Right renal cortex interstitium (tissue), 3 donors: ENCODE data around the gene UTP25. TPM values are rescaled to one million over a fixed set of nuclear protein-coding genes. Genes with fewer than 3 reads are reported as not detected.
"Not testable (repeated sequence)": the region's sequence is repeated elsewhere in the genome, so short reads cannot be mapped to it uniquely, and the experiment has no call there.

Source experiments
- DNase-seq, 3 donors: peaks; one replicate each; pipeline ENCODE4 v3.0.0-alpha.2; 2013; ENCODE audit warnings: low read depth in 3 of 3, low spot score in 2 of 3
- polyA plus RNA-seq, 3 donors: library from polyadenylated mRNA; unstranded; fragments of 120-200 nt; gene quantifications; one replicate each; pipeline ENCODE4 v1.2.1, GENCODE V29; 2013; ENCODE audit not compliant: insufficient read length in 3 of 3

UTP25 gene
- polyA plus RNA-seq, 3 donors = 9.9 to 11.1 (median 11.0) TPM

- no peak for DNase-seq
Observed at GRCh38 chr1:209889077-209889418, 61.3 kb downstream of the UTP25 start.

DNA sequence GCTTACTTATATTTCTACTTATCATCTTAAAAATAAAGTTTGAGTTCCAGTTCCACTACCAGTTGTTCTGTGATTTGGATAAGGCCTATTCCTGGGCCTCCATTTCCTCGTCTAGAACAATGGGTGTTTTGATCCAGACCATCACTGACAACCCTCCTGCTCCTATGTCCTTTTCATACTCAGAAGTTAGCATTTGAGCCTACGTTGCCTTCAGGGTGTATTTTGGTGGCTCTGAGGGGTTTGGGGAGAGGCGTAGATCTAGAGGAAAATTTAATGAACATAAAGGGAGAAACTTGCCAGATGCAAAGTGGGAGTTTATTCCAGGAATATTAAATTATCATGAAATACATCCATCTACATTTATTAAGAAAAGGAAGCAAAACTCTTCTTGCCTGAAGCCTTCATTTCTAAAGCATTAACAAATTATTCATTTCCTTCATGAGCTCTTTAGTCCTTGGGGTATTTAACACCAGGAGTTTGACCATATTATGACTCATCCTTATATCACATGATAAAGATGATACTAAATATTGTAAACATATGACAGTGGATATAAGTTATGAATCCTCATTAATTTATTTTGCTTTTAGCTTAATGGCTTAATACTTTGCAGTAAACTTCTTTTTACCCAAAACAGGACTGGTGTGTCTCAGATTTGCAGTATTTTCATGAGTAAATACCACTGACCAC is 63.0 kb downstream of the UTP25 start:
- DNase-seq = no peak

GRCh38 chr1:209893751-209894150 is 66.0 kb downstream of the UTP25 start:
- DNase-seq = no peak

GRCh38 chr1:209895709-209896108 is 67.9 kb downstream of the UTP25 start:
- no peak for DNase-seq

GRCh38 chr1:209896346-209896745 is 68.6 kb downstream of the UTP25 start:
- no peak for DNase-seq

- DNase-seq = not testable (repeated sequence)
Observed at GRCh38 chr1:209898271-209898670, 70.5 kb downstream of the UTP25 start.

- DNase-seq = not testable (repeated sequence)
Observed at GRCh38 chr1:209898851-209899250, 71.1 kb downstream of the UTP25 start.

GRCh38 chr1:209899948-209900347 is 72.2 kb downstream of the UTP25 start:
- no peak for DNase-seq

DNA sequence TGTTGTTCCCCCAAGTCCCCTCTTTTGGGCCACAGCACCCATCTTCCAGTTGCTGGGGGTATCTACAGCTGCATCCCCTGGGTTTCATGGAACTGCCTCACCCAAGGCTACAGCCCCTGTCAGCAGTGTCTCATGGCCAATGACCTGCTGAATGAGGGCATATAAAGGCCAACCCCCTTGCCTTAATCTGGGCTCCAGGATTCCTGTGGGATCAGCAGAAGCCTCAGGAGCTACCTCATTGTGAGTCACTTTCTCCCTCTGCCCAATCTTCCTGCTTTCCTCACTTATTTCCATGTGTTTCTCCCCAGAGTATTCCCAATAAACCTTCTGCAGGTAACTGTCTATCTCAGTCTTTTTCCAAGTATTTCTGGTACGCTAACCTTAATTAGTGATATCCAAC is 73.0 kb downstream of the UTP25 start:
- no peak for DNase-seq

DNA sequence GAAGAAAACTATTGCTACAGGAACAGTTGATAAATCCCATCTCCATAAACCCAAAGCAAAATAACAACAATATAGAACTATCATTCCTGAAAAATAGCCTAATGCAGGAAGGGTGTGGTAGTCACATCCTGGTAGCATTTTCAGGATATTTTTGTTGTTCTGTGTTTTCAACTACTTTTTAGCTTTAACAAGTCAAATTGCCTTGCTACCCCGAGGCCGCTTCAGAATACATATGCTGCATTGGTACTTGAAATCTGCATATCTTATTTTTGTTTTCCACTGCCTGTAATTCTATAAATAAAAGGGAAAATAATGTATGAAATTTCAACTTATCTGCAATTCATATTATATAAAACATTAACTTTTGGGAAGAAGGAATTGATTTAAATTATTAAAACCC is 73.4 kb downstream of the UTP25 start:
- no peak for DNase-seq

DNA sequence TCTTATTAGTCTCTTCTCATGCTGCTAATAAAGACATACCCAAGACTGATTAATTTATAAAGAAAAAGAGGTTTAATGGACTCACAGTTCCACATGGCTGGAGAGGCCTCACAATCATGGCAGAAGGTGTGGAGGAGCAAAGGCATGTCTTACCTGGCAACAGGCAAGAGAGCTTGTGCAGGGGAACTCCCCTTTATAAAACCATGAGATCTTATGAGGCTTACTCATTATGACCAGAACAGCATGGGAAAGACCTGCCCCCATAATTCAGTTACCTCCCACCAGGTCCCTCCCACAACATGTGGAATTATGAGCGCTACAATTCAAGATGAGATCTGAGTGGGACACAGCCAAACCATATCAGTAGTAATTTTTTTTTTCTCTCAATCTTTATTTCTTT is 77.0 kb downstream of the UTP25 start:
- not testable (repeated sequence) for DNase-seq

Other genes with a start within 250 kb of the UTP25 start
- 1 to 10 TPM; 5.6 to 6.3 (median 6.2) TPM for gene CAMK1G, start 244.3 kb upstream of the UTP25 start, polyA plus RNA-seq
- gene LAMB3, start 175.5 kb upstream of the UTP25 start, polyA plus RNA-seq = 1 to 10 TPM in 1 of 3 donors, under 1 TPM in 2; 0.76 to 1.4 (median 0.92) TPM
- 10 to 100 TPM in 2 of 3 donors, 1 to 10 TPM in 1; 9.3 to 13.7 (median 12.0) TPM for gene G0S2, start 152.6 kb upstream of the UTP25 start, polyA plus RNA-seq
- under 1 TPM; 0.29 to 0.39 (median 0.33) TPM for gene HSD11B1, start 123.1 kb upstream of the UTP25 start, polyA plus RNA-seq
- gene TRAF3IP3, start 71.9 kb upstream of the UTP25 start, polyA plus RNA-seq = 1 to 10 TPM; 1.6 to 2.0 (median 1.9) TPM
- gene C1orf74, start 43.4 kb upstream of the UTP25 start, polyA plus RNA-seq = 1 to 10 TPM; 3.6 to 4.3 (median 4.1) TPM
- 10 to 100 TPM; 17.3 to 20.7 (median 19.4) TPM for gene IRF6, start 21.8 kb upstream of the UTP25 start, polyA plus RNA-seq
- gene SYT14, start 110.2 kb downstream of the UTP25 start, polyA plus RNA-seq = under 1 TPM; 0.20 to 0.33 (median 0.25) TPM